Endothelial cell of umbilical vein (primary cell): ENCODE results near the gene SNX18. TPM values are rescaled to one million over a fixed set of nuclear protein-coding genes. Genes with fewer than 3 reads are reported as not detected.

ENCODE experiments used
- BruUV-seq: library from RNA; stranded (reverse); fragments of 400-500 nt; replicated peaks from 2 replicates; lab custom pipeline; 2021; lab: Mats Ljungman, UMichigan
- CTCF ChIA-PET: fragments of 300-600, 350-600 bp; sonication (Branson Sonifier 250); formaldehyde crosslinking; loops from one replicate; lab custom pipeline; 2021; ENCODE audit warnings: antibody characterized with exemption, inconsistent platforms; lab: Charles Lee
- POLR2A ChIA-PET: fragments of 300-600, 350-600 bp; sonication (Branson Sonifier 250); formaldehyde crosslinking; loops from one replicate; lab custom pipeline; 2021; ENCODE audit warnings: antibody characterized with exemption, inconsistent platforms; lab: Charles Lee
- DNase-seq: peaks from one replicate; pipeline ENCODE4 v3.0.0-alpha.2; 2011; ENCODE audit warnings: low read depth, low spot score
- FAIRE-seq: peaks from 2 replicates; lab custom pipeline; 2011; peaks lifted over from hg19 to GRCh38; lab: Jason Lieb, UNC
- H2AFZ ChIP-seq: 2 replicates; pipeline ENCODE4 v1.6.0; 2012; ENCODE audit warnings: low read depth, low read length, control low read depth, inconsistent platforms
- H3K27ac ChIP-seq: 2 replicates; pipeline ENCODE4 v1.5.1; 2011; ENCODE audit warnings: low read depth, mild to moderate bottlenecking, control low read depth, low read length, moderate library complexity; ENCODE audit not compliant: insufficient read depth
- H3K27me3 ChIP-seq, 2 experiments: 2 replicates each; pipeline versions ENCODE4 v1.6.0 to v1.6.1; 2011; ENCODE audit warnings: low read length in 2 of 2, mixed read lengths in 1 of 2; ENCODE audit not compliant: control insufficient read depth in 2 of 2, insufficient read depth in 2 of 2
- H3K36me3 ChIP-seq, 2 experiments: 2 replicates in 1 of 2; 3 replicates in 1 of 2; pipeline ENCODE4 v1.5.1; 2011; ENCODE audit warnings: low read length in 2 of 2, mild to moderate bottlenecking in 1 of 2, moderate library complexity in 1 of 2; ENCODE audit not compliant: control insufficient read depth in 2 of 2, insufficient read depth in 2 of 2; ENCODE audit errors: extremely low read depth in 1 of 2
- H3K4me1 ChIP-seq: 3 replicates; pipeline ENCODE4 v1.5.1; 2011; ENCODE audit warnings: mild to moderate bottlenecking, low read length; ENCODE audit not compliant: control insufficient read depth, insufficient read depth; ENCODE audit errors: extremely low read depth
- H3K4me2 ChIP-seq: 2 replicates; pipeline ENCODE4 v1.6.1; 2011; ENCODE audit warnings: low read length, control low read depth, mixed read lengths; ENCODE audit not compliant: insufficient read depth
- H3K4me3 ChIP-seq, 3 experiments: fragments of 200-600 bp in 1 of 3; sonication (generic), shearing (Covaris generic) in 1 of 3; replicated peaks in 1 of 3; 2 replicates each; pipeline ENCODE4 v1.5.1; 2011 to 2016; ENCODE audit warnings: control low read depth in 3 of 3, low read length in 3 of 3, mild to moderate bottlenecking in 2 of 3, inconsistent platforms in 1 of 3, low read depth in 1 of 3, moderate library complexity in 1 of 3; ENCODE audit not compliant: insufficient read depth in 1 of 3
- H3K79me2 ChIP-seq: 2 replicates; pipeline ENCODE4 v1.6.0; 2012; ENCODE audit warnings: low read length, inconsistent platforms; ENCODE audit not compliant: control insufficient read depth, insufficient read depth
- H3K9ac ChIP-seq: replicated peaks from 2 replicates; pipeline ENCODE3; 2011; ENCODE audit warnings: low read length, control low read depth; ENCODE audit not compliant: insufficient read depth; ENCODE audit errors: extremely low read depth
- H3K9me1 ChIP-seq: replicated peaks from 3 replicates; pipeline ENCODE4 v1.6.0; 2011; ENCODE audit warnings: mild to moderate bottlenecking, low read length; ENCODE audit not compliant: control insufficient read depth, insufficient read depth; ENCODE audit errors: extremely low read depth
- H3K9me3 ChIP-seq: replicated peaks from 2 replicates; pipeline ENCODE4 v1.5.1; 2012; ENCODE audit warnings: low read length, inconsistent platforms; ENCODE audit not compliant: control insufficient read depth, insufficient read depth
- H4K20me1 ChIP-seq: replicated peaks from 2 replicates; pipeline ENCODE3; 2011; ENCODE audit warnings: mild to moderate bottlenecking, low read length; ENCODE audit not compliant: control insufficient read depth, insufficient read depth; ENCODE audit errors: extremely low read depth
- CTCF ChIP-seq, 2 donors: IDR thresholded peaks; 1 replicate in 1 of 2; 2 replicates in 1 of 2; pipeline ENCODE4 v1.5.1; 2011; ENCODE audit warnings: low read length in 2 of 2, mild to moderate bottlenecking in 2 of 2, moderate library complexity in 2 of 2, control low read depth in 1 of 2, inconsistent platforms in 1 of 2, low read depth in 1 of 2; ENCODE audit not compliant: insufficient read depth in 1 of 2; ENCODE audit errors: extremely low read depth in 1 of 2
- EZH2 ChIP-seq: IDR thresholded peaks from 2 replicates; pipeline ENCODE4 v1.6.1; 2012; ENCODE audit warnings: borderline replicate concordance, low read depth, mild to moderate bottlenecking, moderate library complexity, low read length, inconsistent platforms; ENCODE audit not compliant: severe bottlenecking
- FOS ChIP-seq: IDR thresholded peaks from 2 replicates; pipeline ENCODE4 v1.6.1; 2011; ENCODE audit warnings: mild to moderate bottlenecking, low read length, moderate library complexity, borderline replicate concordance; ENCODE audit not compliant: insufficient read depth
- GATA2 ChIP-seq: IDR thresholded peaks from 2 replicates; pipeline ENCODE4 v1.7.0; 2011; ENCODE audit warnings: low read depth, mild to moderate bottlenecking, moderate library complexity, mixed read lengths, low read length; ENCODE audit not compliant: insufficient read length, insufficient read depth
- JUN ChIP-seq: IDR thresholded peaks from 2 replicates; pipeline ENCODE4 v1.6.1; 2011; ENCODE audit warnings: borderline replicate concordance, low read depth; ENCODE audit not compliant: insufficient read length, insufficient read depth
- MAX ChIP-seq: IDR thresholded peaks from 2 replicates; pipeline ENCODE4 v1.6.1; 2011; ENCODE audit not compliant: insufficient read depth, insufficient read length
- MYC ChIP-seq: IDR thresholded peaks from one replicate; pipeline ENCODE4 v1.6.1; 2011; ENCODE audit warnings: mild to moderate bottlenecking, low read depth, low read length
- POLR2A ChIP-seq: IDR thresholded peaks from 2 replicates; pipeline ENCODE4 v1.6.1; 2012; ENCODE audit warnings: low read depth, mild to moderate bottlenecking, control low read depth, low read length
- POLR2AphosphoS5 ChIP-seq: IDR thresholded peaks from 2 replicates; pipeline ENCODE4 v1.6.1; 2012; ENCODE audit warnings: low read depth, mild to moderate bottlenecking, control low read depth, low read length, moderate library complexity; ENCODE audit not compliant: insufficient read depth
- dilution Hi-C: fragments of 300-500 bp; cut with MboI; formaldehyde crosslinking; loops from one replicate; pipeline ENCODE4 v1.15.0; 2019; ENCODE audit warnings: low sequenced_read_pairs; ENCODE audit not compliant: extremely low pct_ligation_motif_present
- intact Hi-C: fragments of 100-400 bp; cut with micrococcal nuclease; formaldehyde crosslinking; loops from one replicate; pipeline ENCODE4 v1.10.0; 2022
- polyA plus RNA-seq, 4 experiments: library from polyadenylated mRNA; depleted of rRNA in 3 of 4; stranded (reverse) in 3 of 4; unstranded in 1 of 4; fragments of >200 nt; gene quantifications; 2 replicates each; pipeline versions ENCODE4 v1.2.1 to v1.2.3, GENCODE V29; 2011 to 2012; ENCODE audit warnings: missing spikeins in 1 of 4
- total RNA-seq: library from RNA; stranded (reverse); gene quantifications from 2 replicates; pipeline ENCODE4 v1.2.3, GENCODE V29; 2021

The SNX18 gene
- total and polyA plus RNA-seq, 2 donors (not counting 3 experiments of a cell fraction or from before 2014, with no cell fraction given): 11.8 to 25.3 TPM

- Histone ChIP-seq H2AFZ (peak overlapping the region; percentile 23), H3K9me1 (no peaks in the 10 kb centered on the region), H3K79me2 (peaks cover 91% of the 10 kb centered on the region), H3K36me3 (no peaks in the 10 kb centered on the region), H3K27me3 (no peaks in the 10 kb centered on the region), H3K4me2 (peak overlapping the region; percentile 30), H3K9me3 (no peaks in the 10 kb centered on the region), H4K20me1 (no peaks in the 10 kb centered on the region), H3K9ac (no peak overlapping the region), H3K27ac (peak overlapping the region; percentile 30), H3K4me3 (no peak overlapping the region), H3K4me1 (peaks cover 58% of the 10 kb centered on the region)
- no peak for DNase-seq
- POLR2A ChIA-PET: no interaction called here
- TF ChIP-seq FOS: no peak
- no TSS peak for BruUV-seq
- intact Hi-C loops (loop anchor here (10.0 kb wide), 1 partner anchor 461 kb away; the partner anchor contains the start of gene ESM1), dilution Hi-C loops (no loop called here)
- CTCF ChIA-PET: interaction anchor here (0.9 to 3.2 kb wide), 8 partner anchors 216 to 636 kb away, joined by 3 to 16 read pairs (median 6); partner anchors contain the start of gene GPX8
- FAIRE-seq: no peak
Observed at GRCh38 chr5:54524082-54524481, 6.5 kb downstream of the SNX18 start.

- H3K9me3 ChIP-seq: no peaks in the 10 kb centered on the region
- H3K9me1 ChIP-seq: no peaks in the 10 kb centered on the region
- H3K9ac ChIP-seq: no peak overlapping the region
- H3K4me1 ChIP-seq: peaks cover 58% of the 10 kb centered on the region
- dilution Hi-C loops: no loop called here
- H3K36me3 ChIP-seq: no peaks in the 10 kb centered on the region
- peak overlapping the region; percentile 30 for H3K4me2 ChIP-seq
- H4K20me1 ChIP-seq: no peaks in the 10 kb centered on the region
- intact Hi-C loops: loop anchor here (10.0 kb wide), 1 partner anchor 460 kb away; the partner anchor contains the start of gene ESM1
- no peak for TF ChIP-seq MYC
- no peak for TF ChIP-seq EZH2
- no peak for TF ChIP-seq MAX
- no peak for TF ChIP-seq POLR2AphosphoS5
- TF ChIP-seq CTCF (IDR thresholded peaks at IDR 0.05; ENCODE audit: extremely low read depth in 1 of 2, insufficient read depth in 1 of 2, low read depth in 1 of 2, low read length in 2 of 2): no peak
- TF ChIP-seq FOS: no peak
- no peak for TF ChIP-seq POLR2A
- no peak for TF ChIP-seq GATA2
- no peak for TF ChIP-seq JUN
- ChIA-PET CTCF (interaction anchor here (0.7 to 4.2 kb wide), 12 partner anchors 13 to 635 kb away, joined by 3 to 24 read pairs (median 4); partner anchors contain the start of gene GPX8), POLR2A (no interaction called here)
- H3K27ac ChIP-seq: peak overlapping the region; percentile 8
- H2AFZ ChIP-seq: peak overlapping the region; percentile 13
- DNase-seq (peak; percentile 32), FAIRE-seq (no peak)
- H3K79me2 ChIP-seq: peaks cover 87% of the 10 kb centered on the region
- H3K4me3 ChIP-seq: no peak overlapping the region
- H3K27me3 ChIP-seq: no peaks in the 10 kb centered on the region
- BruUV-seq: no TSS peak
Observed at GRCh38 chr5:54524704-54525103, 7.1 kb downstream of the SNX18 start.
